H1 (cell line): ENCODE measurements around the gene MSI2. TPM values are rescaled to one million over a fixed set of nuclear protein-coding genes. Genes with fewer than 3 reads are reported as not detected.

ENCODE experiments used
- CBX8 ChIP-seq: fragments of 300-800, 300-1000 bp; sonication (generic); IDR thresholded peaks from 2 replicates; pipeline ENCODE4 v1.7.1; 2016; ENCODE audit warnings: low read depth, low read length, borderline replicate concordance
- CREB1 ChIP-seq: IDR thresholded peaks from 2 replicates; pipeline ENCODE4 v1.6.1; 2012; ENCODE audit warnings: inconsistent platforms
- PHF8 ChIP-seq: fragments of 200-600 bp; sonication (generic); conservative IDR thresholded peaks from 2 replicates; pipeline ENCODE4 v1.7.1; 2012; ENCODE audit warnings: low read depth, mild to moderate bottlenecking, inconsistent platforms, low read length, moderate library complexity
- RBBP5 ChIP-seq: IDR thresholded peaks from 2 replicates; pipeline ENCODE4 v1.7.1; 2012; ENCODE audit warnings: low read depth, mild to moderate bottlenecking, inconsistent platforms, low read length, moderate library complexity, borderline replicate concordance
- SIN3A ChIP-seq, 2 experiments: IDR thresholded peaks in 1 of 2; conservative IDR thresholded peaks in 1 of 2; 2 replicates each; pipeline ENCODE4 v1.6.1; 2011 to 2012; ENCODE audit warnings: low read length in 2 of 2, improper control_type of control experiment in 1 of 2, low read depth in 1 of 2, mild to moderate bottlenecking in 1 of 2
- TAF7 ChIP-seq: optimal IDR thresholded peaks from 2 replicates; pipeline ENCODE3; 2011; ENCODE audit warnings: low read depth, mild to moderate bottlenecking, inconsistent platforms, low read length, moderate library complexity, borderline replicate concordance
- polyA plus RNA-seq, 7 experiments: library from polyadenylated mRNA; depleted of rRNA in 3 of 7; stranded (reverse) in 5 of 7; unstranded in 2 of 7; fragments of >200 nt in 5 of 7; fragments of 200-250 nt in 2 of 7; gene quantifications; 1 replicate in 5 of 7; 2 replicates in 1 of 7; 4 replicates in 1 of 7; pipeline versions ENCODE4 v1.2.1 to v1.2.3, GENCODE V29; 2011 to 2013; ENCODE audit warnings: missing spikeins in 2 of 7, mixed read lengths in 2 of 7
- total RNA-seq: library from RNA; stranded (reverse); fragmentation: NEBNext Ultra II Directional; extraction: Animal tissue kit (Norgen Biotek cat#: 25700); gene quantifications from 2 replicates; pipeline ENCODE4 v1.2.1, GENCODE V29; 2021

The MSI2 gene
- total and polyA plus RNA-seq, 2 of the 8 experiments (the other 6 are each of a cell fraction or from before 2014, with no cell fraction given): 36.7 to 80.6 TPM

- no peak for TF ChIP-seq CBX8
- TF ChIP-seq TAF7: no peak
- TF ChIP-seq SIN3A (conservative IDR thresholded peaks at IDR 0.05 in 1 of 2, IDR thresholded peaks at IDR 0.05 in 1 of 2; ENCODE audit: low read depth in 1 of 2, low read length in 2 of 2): no peak
- TF ChIP-seq RBBP5: no peak
- TF ChIP-seq PHF8: no peak
- TF ChIP-seq CREB1: no peak
These were observed 53.2 kb downstream of the MSI2 start (continued) for GRCh38 chr17:57309479-57309878.
